CD4-positive, alpha-beta T cell treated with Interleukin-10 for 1 hour (primary cell): Measurements from ENCODE around the gene DRD1.

Experiments used
- DNase-seq: peaks from one replicate; pipeline ENCODE4 v3.0.0-alpha.2; 2020

DRD1 gene

DNA sequence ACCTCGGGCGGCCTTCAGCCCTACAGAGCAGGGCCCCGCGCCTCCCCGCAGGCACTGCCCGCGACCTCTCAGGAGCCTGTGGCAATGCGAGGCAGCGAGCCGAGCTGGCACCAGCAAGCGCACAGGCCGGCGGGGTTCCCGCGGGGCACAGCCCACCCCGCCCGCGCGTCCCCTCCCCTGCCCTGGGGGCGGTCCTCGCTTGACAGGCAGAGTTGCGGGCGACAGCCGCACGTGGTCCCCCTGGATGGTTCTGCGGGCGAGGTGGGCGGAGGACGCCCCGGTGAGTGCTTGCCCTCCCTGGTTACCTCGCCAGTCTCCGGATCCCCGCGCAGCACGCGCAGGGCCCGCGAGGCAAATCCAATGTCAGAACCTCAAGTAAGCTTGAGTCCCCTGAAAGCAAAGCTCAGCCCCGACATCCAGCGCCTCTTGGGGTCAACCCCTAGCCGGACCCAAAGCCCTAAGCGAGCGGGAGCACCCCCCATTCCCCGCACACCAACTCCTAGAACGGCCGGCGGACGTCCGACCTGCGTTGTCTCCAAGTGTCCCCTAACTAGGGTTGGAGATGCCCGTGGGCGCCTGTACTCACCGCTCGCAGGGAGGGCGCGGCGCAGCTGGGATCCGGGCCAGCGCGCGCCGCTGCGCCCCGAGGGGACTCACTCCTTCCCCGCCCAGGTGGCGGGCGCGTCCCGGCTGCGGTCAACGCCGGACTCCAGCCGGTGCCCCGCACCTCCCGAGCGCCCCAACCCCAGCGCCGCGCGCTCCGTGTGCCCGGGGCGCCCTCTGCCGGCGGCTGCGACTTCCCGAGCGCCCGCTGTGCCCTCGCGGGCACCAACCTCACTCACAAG lies at the start of gene DRD1:
TSS of gene DRD1 (minus strand) at position 123 of the 845 bp plus-strand sequence. CDS start 1,083 bp downstream, outside the sequence.
- DNase-seq: peak; percentile 31

DNA sequence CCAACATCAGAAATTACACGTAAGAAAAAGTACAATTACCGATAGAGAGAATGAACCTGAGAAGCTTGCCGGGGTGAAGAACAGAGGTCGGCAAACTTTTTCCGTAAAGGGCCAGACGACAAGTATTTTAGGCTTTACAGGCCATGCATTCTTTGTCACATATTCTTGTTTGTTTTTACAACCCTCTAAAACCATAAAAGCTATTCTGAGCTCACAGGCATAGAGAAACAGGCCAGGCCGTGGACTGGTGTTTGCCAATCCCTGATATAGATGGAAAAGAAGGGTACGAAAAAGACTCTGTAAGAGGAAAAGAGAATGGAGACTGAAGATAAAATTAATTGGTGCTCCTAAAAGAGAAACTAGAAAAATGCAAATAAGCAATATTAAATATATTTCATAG lies 49.7 kb upstream of the DRD1 start:
- no peak for DNase-seq

DNA sequence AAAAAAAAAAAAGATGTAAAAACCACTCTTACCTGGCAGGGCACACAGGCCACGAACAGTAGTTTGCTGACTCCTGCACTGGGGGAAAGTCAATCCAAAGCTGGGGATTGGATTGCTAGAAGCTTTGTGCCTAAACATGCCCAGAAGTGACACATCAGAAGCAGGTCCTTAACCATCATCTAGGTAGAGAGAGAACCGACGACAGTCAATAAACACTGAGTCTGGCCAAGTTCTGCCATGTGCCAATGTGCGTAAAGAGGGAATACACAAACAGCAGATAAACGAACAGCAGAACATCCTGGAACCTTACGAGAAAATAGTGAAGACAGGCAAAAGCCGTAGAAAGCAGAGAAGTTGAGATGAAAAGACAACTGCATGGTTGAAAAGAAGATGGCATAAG lies 49.3 kb upstream of the DRD1 start:
- DNase-seq: no peak

DNA sequence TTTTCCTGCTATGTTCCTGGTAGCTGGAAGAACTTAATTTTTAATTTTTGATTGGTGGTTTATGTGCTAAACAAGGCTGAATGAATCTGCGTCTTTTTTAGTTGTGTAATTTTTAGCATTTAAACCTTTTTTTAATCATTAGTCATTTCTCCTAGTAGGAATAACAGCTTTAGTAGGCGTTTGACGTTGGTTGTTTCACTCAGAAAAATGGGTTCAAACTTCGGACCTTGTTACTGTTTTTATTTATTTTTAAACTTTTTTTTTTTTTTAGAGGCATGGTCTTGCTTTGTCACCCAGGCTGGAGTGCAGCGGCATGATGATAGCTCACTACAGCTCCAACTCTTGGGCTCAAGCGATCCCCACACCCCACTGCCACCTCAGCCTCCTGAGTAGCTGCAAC lies 47.2 kb upstream of the DRD1 start:
- DNase-seq: no peak

DNA sequence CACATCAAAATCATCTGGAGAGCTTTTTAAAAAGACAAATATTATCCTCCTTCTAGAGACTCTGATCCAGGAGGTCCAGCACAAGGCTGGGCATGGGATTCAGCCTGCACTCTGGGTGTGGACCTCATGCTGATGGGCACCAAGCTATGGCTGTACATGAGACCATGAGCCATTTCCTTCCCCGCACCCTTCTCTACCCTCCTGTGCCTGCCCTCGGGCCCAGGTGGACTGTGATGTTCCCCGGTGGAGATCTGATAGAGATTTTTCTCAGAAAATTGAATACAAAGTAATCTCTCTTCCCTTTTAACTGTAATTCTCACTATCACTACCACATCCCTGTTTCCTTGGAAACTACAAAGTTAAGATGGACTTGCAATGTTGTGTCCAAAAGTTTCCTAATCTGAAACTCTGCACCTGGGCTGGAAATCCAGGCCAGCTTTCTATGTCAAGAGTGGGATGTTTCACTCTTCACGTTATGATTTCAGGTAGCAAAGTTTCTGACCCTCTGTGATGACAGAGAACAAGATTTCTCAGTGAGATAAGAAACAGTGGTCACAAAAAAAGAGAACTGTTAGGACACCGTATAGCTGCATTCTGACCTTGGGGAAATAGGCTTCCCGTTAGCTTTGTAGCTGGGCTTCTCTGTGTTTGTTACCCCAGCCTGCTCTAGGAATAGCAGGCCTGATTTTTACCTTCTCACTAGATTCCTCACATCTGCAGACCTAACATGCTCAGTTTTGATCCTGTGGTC lies 45.9 kb upstream of the DRD1 start:
- DNase-seq: no peak

DNA sequence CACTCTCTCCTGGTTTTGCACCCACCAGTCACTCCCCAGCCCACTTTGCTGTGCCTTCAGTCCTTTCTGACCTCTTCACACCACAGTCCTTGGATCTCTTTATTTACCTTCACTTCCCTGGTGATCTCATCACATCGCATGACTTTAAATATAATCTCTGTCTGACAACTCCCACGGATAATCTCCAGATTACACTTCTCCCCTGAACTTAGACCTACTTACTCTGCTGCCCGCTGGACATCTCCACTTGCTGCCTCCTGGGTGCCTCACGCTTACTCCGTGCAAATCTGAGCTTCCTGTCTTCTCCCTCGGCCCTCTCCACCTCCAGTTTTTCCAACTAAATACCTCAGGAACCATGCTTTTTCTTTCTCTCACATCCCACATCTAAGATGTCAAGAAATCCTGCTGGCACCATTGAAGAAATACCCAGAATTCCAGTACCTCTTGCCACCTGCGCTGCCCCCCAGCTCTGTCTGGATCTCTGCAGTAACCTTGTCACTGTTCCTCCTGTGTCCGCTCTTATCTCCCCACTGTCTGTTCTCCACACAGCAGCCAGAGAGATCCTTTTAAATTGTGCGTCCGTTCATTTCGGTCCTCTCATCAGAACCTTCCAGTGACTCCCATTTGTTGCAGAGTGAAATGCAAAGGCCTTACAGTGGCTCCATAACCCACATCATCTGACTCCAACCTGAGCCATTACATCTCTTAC lies 43.7 kb upstream of the DRD1 start:
- no peak for DNase-seq

DNA sequence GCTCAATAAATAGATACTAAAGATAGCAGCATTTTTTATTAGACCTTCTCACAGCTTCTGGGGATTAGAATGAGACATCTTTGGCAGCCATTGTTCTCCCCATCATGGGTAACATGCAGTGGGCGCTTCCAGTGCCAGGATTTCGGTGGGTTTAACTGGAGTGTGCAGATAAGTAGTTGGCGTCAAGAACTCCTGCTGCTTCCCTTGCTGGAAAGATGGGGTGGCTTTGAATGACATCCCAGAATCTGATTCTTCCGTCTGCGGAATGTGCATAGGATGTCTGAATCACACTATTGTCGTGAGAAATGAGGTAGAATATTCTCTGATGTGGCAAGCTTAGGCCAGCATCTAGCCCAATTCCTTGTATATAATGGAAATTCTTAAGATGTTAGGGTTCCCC lies 41.6 kb upstream of the DRD1 start:
- no peak for DNase-seq

DNA sequence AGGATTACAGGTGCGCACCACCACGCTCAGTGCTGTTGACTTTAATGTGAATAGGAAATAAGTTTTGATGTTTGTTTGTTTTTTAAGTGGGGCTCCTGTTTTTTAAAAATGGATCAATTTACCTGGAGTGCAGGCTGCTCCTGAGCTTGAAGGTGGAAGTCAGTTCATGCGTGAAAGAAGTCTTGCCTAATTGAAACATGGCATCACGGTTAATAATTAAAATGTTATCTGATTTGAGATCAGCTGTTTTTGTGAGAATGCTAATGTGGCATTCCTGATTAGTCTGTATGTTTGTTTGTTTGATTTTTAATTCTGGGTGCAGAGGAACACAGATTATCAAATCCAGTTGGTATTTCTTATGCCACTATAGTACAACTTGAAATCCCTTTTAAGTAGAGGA lies 40.8 kb upstream of the DRD1 start:
- no peak for DNase-seq

DNA sequence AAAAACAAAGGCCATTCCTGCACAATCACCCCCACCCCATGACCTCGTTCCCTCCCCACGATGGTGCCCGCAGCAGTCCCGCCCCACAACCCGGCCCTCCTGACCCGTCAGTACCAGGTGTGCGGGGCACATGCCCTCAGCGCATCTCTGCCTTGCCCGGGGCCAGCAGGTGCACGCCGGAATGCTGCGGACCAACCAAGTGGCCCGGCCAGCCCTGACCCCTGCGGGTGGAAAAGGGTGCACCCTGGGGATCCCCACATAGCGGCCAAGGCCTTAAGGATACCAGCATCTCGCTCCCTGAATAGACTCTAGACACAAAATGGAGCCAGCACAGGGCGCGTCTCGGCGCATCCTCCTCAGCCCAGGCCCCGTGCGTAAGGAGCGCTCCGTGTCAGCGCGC lies 40.3 kb upstream of the DRD1 start:
- no peak for DNase-seq

DNA sequence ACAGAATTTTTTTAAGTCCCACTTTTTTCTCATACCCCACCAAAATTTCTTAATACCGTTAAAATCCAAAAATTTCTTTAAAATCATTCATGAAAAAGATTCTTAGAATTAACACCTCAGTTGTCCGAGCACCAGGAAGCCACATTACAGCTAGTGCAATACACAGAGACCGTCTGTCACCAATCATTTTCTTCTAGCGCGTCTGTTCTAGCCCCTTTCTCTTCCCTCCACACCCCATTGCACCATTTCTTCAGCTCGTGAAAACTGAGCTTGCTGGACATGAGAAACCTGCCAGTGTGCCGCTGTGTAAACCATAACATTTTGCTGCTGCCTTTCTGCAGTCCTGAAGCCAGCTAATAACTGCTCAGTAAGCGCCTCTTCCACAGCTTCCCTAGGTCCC lies 39.4 kb upstream of the DRD1 start:
- DNase-seq: no peak

DNA sequence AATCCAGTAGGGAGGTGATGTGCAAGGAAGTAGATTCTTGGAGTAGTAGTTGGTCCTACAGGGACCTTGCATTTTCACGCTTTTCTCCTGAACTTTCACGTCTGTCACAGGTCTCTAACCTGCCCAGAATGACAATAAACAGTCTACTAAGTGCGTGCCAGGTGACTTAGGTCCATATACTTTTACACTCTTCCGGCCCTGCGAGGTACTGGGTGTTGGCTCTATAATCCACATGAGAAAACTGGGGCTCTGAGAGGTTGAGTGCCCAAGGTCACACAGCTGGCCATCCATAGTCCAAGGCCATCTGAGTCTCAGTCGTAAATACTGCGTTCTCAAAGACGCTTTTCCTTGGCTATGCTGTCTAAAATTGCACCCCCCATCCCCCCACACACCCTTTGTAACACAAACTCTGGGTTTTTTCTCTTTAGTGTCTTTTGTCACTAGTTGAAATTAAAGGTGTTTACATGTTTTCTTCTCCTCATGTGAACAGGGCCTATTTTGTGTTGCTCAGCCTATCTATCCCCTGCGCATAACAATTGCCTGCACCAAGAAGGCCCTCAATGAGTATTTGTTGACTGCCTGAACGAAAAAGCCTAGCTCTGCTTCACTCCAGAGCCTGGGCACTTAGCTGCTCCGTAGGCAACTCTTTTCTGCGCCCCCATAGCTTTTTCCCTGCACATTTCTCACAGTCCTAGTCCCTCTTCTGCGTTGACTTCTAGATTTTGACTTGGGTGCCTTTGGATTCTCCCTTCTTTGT lies 35.3 kb upstream of the DRD1 start:
- no peak for DNase-seq

DNA sequence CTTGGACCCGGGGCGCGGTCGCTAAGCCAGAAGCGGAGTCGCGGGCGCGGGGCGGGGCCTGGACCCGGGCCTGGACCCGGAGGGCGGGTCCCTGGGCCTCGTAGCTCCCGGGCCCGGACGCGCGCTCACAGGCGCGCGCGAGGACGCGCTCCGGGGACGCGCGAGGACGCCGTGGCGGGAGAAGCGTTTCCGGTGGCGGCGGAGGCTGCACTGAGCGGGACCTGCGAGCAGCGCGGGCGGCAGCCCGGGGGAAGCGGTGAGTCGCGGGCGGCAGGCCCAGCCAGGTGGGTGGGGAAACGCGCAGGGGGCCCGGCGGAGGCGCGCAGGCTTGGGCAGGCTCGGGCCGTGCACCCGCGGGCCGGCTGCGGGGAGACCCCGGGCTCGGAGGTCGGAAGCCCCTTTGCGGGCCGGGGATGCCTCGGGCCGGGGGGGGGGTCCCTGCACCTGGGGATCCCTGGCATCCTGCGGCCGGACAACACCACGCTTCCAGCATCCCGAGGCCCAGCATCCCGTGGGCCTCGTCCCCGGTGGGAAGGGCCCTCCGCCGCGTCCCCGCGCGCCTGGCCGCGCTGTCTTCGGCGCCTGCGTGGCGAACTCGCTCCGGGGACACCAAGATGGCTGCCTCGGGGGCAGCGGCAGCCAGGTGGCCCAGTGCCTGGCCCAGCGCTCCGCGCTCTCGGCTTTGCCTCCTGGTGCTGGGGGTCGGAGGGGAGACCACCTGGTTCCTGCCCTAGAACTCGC lies 34.6 kb upstream of the DRD1 start, which contains the start of gene SFXN1:
TSS of gene SFXN1 (plus strand) at position 177 of the 741 bp plus-strand sequence. CDS start 13,544 bp downstream, outside the sequence.
- DNase-seq: peak; percentile 79

DNA sequence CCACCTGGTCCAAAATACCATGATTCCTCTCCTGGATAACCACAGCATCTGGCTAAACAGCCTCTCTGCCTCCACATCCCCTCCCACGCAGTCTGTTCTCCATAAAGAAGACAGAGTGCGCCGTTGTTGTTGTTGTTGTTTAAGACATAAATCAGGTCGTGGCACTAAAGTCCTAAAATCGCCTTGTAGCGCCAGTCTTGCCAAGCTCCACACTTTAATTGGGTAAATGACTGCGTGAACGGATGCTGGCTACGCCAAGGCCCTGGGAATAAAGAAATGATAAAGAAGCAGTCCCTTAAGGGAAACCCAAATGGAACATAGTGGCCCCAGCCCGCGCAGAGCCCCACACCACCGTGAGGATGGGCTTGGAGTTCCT lies 34.0 kb upstream of the DRD1 start:
- DNase-seq: no peak

DNA sequence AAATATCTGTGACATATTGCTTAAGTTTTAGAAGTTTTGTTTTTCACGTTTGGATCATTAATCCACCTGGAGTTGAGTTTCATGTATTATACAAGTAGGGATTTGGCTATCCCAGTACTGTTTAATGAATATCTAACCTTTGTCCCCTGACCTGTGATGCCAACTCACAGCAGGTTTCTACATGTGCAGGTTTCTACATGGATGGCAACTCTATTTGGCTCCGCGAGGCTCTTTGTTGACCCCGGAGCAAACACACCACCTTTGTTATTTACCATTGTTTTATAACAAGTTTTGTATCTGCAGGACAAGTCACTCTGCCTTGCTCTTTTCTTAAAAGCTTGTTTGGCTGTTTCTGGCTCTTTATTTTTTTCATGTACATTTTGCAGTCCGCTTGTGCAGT lies 33.5 kb upstream of the DRD1 start:
- DNase-seq: no peak

DNA sequence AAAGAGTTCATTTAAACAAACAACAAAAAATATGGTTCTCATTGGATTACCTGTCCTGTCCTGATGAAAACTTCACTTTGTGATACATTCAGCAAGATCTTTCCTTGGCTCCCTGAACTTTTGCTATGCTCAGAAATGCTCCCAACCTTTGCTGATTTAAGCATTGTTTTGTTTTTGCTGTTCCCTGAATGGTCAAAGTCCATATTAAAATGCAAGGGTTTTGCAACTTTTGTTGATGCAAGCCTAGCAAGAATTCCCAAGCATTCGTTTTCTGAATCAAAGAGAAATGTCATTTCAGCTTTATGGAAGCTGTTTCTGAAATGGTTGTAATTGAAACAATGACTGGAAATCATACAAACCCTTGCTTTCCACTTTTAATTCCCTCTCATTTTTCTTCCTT lies 31.3 kb upstream of the DRD1 start:
- DNase-seq: no peak

DNA sequence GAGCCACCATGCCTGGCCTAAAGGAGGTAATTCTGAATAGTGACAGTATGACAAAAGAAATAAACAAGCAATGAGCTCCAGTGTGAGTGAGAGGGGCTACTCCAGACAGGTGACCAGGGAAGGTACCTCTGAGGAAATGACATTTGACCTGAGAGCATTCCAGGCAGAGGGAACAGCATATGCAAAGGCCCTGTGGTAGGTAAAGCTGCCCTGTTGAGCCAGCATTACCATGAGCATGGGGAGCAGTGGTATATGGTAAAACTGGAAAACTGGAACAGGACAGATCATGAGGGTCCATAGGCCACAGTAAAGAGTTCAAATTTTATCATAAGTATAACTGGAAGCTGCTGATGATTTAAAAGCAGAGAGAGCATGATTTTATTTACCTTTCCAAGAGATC lies 28.4 kb upstream of the DRD1 start:
- no peak for DNase-seq

DNA sequence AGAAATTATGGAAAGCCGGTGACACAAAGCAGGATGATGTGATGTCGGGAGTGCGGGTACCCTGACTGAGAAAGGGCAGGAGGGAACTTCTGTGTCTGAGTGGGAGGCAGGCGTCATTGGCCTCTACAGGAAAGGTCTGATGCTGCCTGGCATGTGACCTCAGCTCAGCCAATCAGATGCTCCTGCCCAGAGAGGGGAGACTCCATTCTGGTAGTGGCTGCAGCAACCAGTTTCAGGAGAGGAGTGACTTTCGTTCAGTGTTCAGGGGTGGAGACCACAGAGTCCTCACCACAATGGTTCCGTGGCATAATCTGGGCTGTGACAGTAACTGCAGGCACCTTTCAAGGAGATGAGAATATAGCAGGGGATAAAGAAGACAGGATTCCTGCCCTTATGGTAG lies 27.6 kb upstream of the DRD1 start:
- no peak for DNase-seq

DNA sequence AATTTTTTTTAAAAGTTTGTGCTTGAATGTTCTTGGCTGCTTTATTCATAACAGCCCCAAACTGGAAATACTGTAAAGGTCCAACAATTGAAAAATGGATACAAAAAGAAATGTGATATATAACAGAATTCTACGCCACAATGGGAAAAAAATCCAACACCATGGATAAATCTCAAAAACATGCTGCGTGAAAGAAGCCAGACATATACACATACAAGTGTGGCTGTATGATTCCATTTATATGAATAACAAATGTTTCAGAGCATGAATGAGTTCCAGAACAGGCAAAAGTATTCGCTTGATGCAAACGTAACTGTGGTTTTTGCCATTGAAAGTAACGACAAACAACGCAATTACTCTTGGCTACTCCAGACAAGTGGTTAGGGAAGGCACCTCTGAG lies 27.2 kb upstream of the DRD1 start:
- DNase-seq: no peak

DNA sequence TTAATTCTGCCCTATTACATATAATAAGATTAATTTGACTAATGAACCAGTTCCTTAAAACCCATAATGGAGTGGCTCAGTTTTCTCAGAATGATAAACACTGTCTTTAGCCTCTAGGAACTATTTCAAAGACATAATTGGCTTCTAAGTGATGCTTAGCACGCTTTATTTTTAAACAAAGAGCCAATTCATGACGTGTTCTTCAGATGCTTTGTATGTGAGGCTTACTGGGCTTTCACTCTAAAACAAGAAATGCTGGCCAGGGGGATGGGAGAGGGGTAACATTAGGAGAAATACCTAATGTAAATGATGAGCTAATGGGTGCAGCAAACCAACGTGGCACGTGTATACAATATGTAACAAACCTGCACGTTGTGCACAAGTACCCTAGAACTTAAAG lies 26.8 kb upstream of the DRD1 start:
- no peak for DNase-seq

DNA sequence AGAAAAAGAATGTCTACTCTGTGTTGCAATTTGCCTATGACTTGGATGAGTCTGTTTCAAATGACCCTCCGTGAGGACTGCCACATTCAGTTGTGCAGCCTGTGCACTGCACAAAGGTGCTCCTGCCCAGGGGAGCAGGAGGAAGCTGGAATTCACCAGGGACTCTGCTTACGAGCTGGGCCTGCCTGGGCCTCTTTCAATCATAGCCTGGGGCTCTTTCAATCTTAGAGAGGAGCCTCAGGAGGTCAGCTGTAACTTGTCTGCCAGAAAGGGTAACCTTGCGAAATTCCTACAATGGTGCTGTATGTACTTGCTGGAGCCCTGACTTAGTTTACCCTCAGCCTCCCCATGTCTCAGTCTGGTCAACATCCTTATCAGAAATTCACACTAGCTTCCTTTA lies 25.9 kb upstream of the DRD1 start:
- DNase-seq: no peak

DNA sequence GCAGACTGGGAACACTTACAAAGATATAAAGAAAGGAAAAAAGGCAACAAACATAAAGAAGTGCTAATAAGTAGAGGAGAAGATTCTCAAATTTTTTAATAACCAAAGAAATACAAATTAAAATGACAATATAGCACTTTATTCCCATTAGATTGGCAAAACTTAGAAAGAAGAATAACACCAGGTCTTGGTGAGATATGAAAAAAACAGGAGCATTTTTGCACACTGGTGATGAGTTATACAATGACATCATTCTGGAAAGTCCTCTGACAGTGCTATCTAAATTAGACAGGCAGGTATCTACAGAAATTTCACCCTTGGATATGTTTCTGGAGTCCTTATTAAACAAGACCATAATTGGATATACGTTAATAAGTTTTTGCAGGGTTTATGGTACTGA lies 24.9 kb upstream of the DRD1 start:
- DNase-seq: no peak

DNA sequence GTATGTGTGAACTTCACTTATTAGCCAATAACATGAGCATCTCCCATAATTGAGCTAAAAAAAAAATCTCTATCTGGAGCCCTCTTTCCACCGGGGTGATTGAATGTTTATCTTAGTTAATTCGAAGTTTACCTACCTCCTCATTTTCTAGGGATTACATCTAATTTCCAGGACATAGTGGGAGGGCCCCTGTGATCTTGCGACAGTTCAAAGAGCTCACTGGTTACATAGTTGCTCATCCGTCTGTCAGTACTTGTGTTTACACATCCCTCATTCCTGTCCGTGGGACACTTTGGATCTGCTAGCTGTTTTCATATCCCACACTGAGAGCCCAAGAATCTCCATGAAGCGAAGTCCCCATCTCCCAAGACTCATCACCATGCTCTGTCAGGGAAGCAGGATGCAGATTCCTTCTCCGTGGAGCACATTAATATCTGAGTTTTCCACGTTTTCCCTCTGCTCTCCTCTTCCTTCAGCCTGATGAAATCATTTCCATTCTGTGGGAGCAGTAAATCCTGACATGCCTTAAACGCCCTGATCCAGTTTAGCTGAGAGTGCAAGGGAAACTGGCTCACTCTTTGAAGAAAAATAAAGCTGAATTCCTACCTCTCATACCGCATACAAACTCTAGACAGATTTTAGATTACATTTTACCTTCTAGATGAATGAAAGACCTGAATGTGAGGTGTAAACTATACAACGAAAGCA lies 24.2 kb upstream of the DRD1 start:
- no peak for DNase-seq
